K562 (cell line): ENCODE results near the gene HBEGF. TPM values are rescaled to one million over a fixed set of nuclear protein-coding genes. Genes with fewer than 3 reads are reported as not detected.

Experiments used
- ATAC-seq: fragments of 200-7000 bp; cut with Tn5 transposase; 3 replicates; pipeline ENCODE4 v1.9.1; 2020; ENCODE audit warnings: moderate library complexity
- BruUV-seq: library from RNA; stranded (reverse); fragments of 400-500 nt; replicated peaks from 2 replicates; lab custom pipeline; 2021; lab: Mats Ljungman, UMichigan
- CTCF ChIA-PET: fragments of 300-600 bp; formaldehyde crosslinking; extraction: SDS; loops from one replicate; lab custom pipeline; 2021; ENCODE audit warnings: low intra/inter-chr PET ratio; lab: Yijun Ruan, JAX
- POLR2A ChIA-PET: fragments of 300-600, 350-650 bp; sonication (Branson Sonifier 250); formaldehyde crosslinking; extraction: SDS; loops from one replicate; lab custom pipeline; 2021; ENCODE audit warnings: antibody characterized with exemption, inconsistent platforms; lab: Yijun Ruan, JAX
- DNase-seq, 4 experiments: peaks; one replicate each; pipeline versions ENCODE4 v3.0.0 to v3.0.0-alpha.2; 2011 to 2018; ENCODE audit warnings: low spot score in 3 of 4, mixed read lengths in 3 of 4; ENCODE audit errors: extremely low read depth in 1 of 4
- FAIRE-seq: peaks from 2 replicates; lab custom pipeline; 2011; peaks lifted over from hg19 to GRCh38; lab: Jason Lieb, UNC
- H2AFZ ChIP-seq: 2 replicates; pipeline ENCODE4 v1.6.0; 2011; ENCODE audit warnings: low read depth, low read length, control low read depth, inconsistent platforms
- H3K27ac ChIP-seq: fragments of 200-600 bp; 3 replicates; pipeline ENCODE4 v1.8.0; 2011; ENCODE audit warnings: low read depth, mild to moderate bottlenecking, control low read depth, inconsistent platforms, low read length, moderate library complexity, mixed read lengths; ENCODE audit errors: extremely low read depth
- H3K27me3 ChIP-seq, 2 experiments: fragments of 300-600 bp in 1 of 2; 2 replicates in 1 of 2; 3 replicates in 1 of 2; pipeline versions ENCODE4 v1.6.0 to v1.8.0; 2011; ENCODE audit warnings: inconsistent platforms in 2 of 2, low read length in 2 of 2, mild to moderate bottlenecking in 1 of 2, mixed read lengths in 1 of 2, moderate library complexity in 1 of 2; ENCODE audit not compliant: control insufficient read depth in 2 of 2, insufficient read depth in 2 of 2
- H3K36me3 ChIP-seq: fragments of 300-600 bp; 3 replicates; pipeline ENCODE4 v1.8.0; 2011; ENCODE audit warnings: mild to moderate bottlenecking, low read length, inconsistent platforms; ENCODE audit not compliant: control insufficient read depth, insufficient read depth
- H3K4me1 ChIP-seq, 2 experiments: fragments of 200-600 bp in 1 of 2; replicated peaks in 1 of 2; 2 replicates in 1 of 2; 3 replicates in 1 of 2; pipeline versions ENCODE4 v1.5.1 to v1.8.0; 2011; ENCODE audit warnings: inconsistent platforms in 2 of 2, low read length in 2 of 2, mild to moderate bottlenecking in 1 of 2, mixed read lengths in 1 of 2, moderate library complexity in 1 of 2; ENCODE audit not compliant: control insufficient read depth in 2 of 2, insufficient read depth in 2 of 2
- H3K4me2 ChIP-seq: 2 replicates; pipeline ENCODE4 v1.6.1; 2011; ENCODE audit warnings: low read length, control low read depth, inconsistent platforms, mixed read lengths; ENCODE audit not compliant: insufficient read depth
- H3K4me3 ChIP-seq: fragments of 200-600 bp; sonication (generic), shearing (Covaris generic); 2 replicates; pipeline ENCODE4 v1.5.1; 2016; ENCODE audit warnings: control low read depth, inconsistent platforms
- H3K79me2 ChIP-seq: fragments of 200-600 bp; 3 replicates; pipeline ENCODE4 v1.8.0; 2011; ENCODE audit warnings: low read length, inconsistent platforms; ENCODE audit not compliant: control insufficient read depth, insufficient read depth
- H3K9ac ChIP-seq, 2 experiments: 2 replicates each; pipeline versions ENCODE4 v1.6.0 to v1.6.1; 2011; ENCODE audit warnings: low read depth in 2 of 2, low read length in 2 of 2, control low read depth in 1 of 2, inconsistent platforms in 1 of 2, mild to moderate bottlenecking in 1 of 2, mixed read lengths in 1 of 2; ENCODE audit not compliant: insufficient read depth in 1 of 2
- H3K9me1 ChIP-seq: one replicate; pipeline ENCODE4 v1.6.0; 2011; ENCODE audit warnings: inconsistent platforms, mild to moderate bottlenecking, low read length, moderate library complexity; ENCODE audit not compliant: control insufficient read depth, insufficient read depth
- H3K9me3 ChIP-seq: replicated peaks from 2 replicates; pipeline ENCODE4 v1.5.1; 2011; ENCODE audit warnings: low read depth, low read length, inconsistent platforms; ENCODE audit not compliant: control insufficient read depth, insufficient read depth
- H4K20me1 ChIP-seq: replicated peaks from 2 replicates; pipeline ENCODE4 v1.6.1; 2011; ENCODE audit warnings: low read length, inconsistent platforms, mixed read lengths; ENCODE audit not compliant: control insufficient read depth, insufficient read depth
- BRCA1 ChIP-seq, 2 experiments: fragments of 450-650 bp in 1 of 2; sonication (generic) in 1 of 2; formaldehyde crosslinking in 1 of 2; IDR thresholded peaks; 2 replicates each; pipeline versions ENCODE4 v1.5.0 to v1.6.1; 2017 to 2020; ENCODE audit warnings: mild to moderate bottlenecking in 1 of 2, missing genetic modification reagents in 1 of 2
- KLF10 ChIP-seq: fragments of 250-450 bp; sonication (Bioruptor Pico); IDR thresholded peaks from 2 replicates; pipeline ENCODE4 v1.6.1; 2021; ENCODE audit warnings: matching md5 sums
- NELFE ChIP-seq: IDR thresholded peaks from 2 replicates; pipeline ENCODE4 v1.6.1; 2011; ENCODE audit warnings: mild to moderate bottlenecking; ENCODE audit not compliant: insufficient read depth, insufficient read length
- ZKSCAN8 ChIP-seq: fragments of 200-800 bp; sonication (Bioruptor generic); IDR thresholded peaks from 2 replicates; pipeline ENCODE4 v1.6.1; 2016; ENCODE audit warnings: missing genetic modification characterization, missing compliant biosample characterization
- WGBS: fragments of 100-300 bp; shearing (Covaris generic); methylation state at CpG from one replicate; pipeline ENCODE4 v1.1.6; 2016; ENCODE audit warnings: low coverage, mixed read lengths; ENCODE audit not compliant: insufficient coverage; ENCODE audit errors: missing lambda C conversion rate; 5-methylcytosine and 5-hydroxymethylcytosine counted together
- in situ Hi-C: fragments of 300-500 bp; cut with MboI; formaldehyde crosslinking; loops from 4 replicates; pipeline ENCODE4 v1.15.0; 2018; ENCODE audit warnings: inconsistent platforms, mixed read lengths
- intact Hi-C: fragments of 100-400 bp; cut with micrococcal nuclease; formaldehyde crosslinking; loops from 2 replicates; pipeline ENCODE4 v1.14.2; 2022
- polyA plus RNA-seq, 8 experiments: library from polyadenylated mRNA; depleted of rRNA in 4 of 8; stranded (reverse) in 5 of 8; unstranded in 3 of 8; fragments of >200 nt; fragmentation: Nextera tagmentation in 2 of 8; fragmentation: Illumina TruSeq in 1 of 8; extraction: Ambion mirVana in 2 of 8; extraction: Trizol in 1 of 8; gene quantifications; 2 replicates each; pipeline versions ENCODE4 v1.2.1 to v1.2.3, GENCODE V29; 2011 to 2014; ENCODE audit warnings: inconsistent platforms in 1 of 8, missing spikeins in 1 of 8
- total RNA-seq, 7 experiments: library from RNA; depleted of rRNA in 6 of 7; stranded (reverse); fragments of >200 nt in 6 of 7; fragmentation: Illumina TruSeq in 2 of 7; extraction: Trizol in 2 of 7; gene quantifications; 2 replicates each; pipeline versions ENCODE4 v1.2.1 to v1.2.3, GENCODE V29; 2011 to 2021; ENCODE audit warnings: low replicate concordance in 1 of 7
- TF ChIP-seq, protein P1 (sequence below): fragments of 250-450 bp; sonication (Bioruptor Pico); IDR thresholded peaks from 2 replicates; pipeline ENCODE4 v1.8.0; 2022; ENCODE audit warnings: inconsistent platforms

Gene HBEGF
- total and polyA plus RNA-seq, 9 of the 15 experiments (the other 6 are each of a cell fraction or from before 2014, with no cell fraction given) = 0.11 to 1.1 (median 0.60) TPM

DNA sequence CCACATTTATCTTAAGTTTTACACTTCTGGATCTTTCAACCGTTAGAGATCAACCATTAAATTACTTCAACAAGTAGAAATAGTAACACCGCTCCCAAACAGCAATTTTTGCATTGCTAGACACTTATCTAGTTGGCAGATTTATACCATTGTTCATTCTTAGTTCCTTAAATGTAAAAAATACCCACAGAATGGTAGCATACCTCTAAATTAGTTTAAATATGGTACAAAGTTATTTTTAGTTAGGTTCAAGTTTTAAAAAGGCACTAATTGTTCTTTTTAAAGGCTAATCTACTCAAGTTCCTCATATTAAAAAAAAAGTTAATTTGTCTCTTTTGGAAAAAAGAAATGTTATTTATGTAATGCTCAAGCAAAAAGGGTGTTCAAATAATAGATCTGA lies 51.6 kb downstream of the HBEGF start:
- ChIA-PET CTCF (no interaction called here), POLR2A (interaction anchor here (1.1 to 2.0 kb wide), 3 partner anchors 8 to 13 kb away, joined by 3 to 10 read pairs (median 5); no protein-coding TSS in a partner anchor)
- no peak for TF ChIP-seq KLF10
- no peak for TF ChIP-seq ZKSCAN8 (CRISPR knock-in tag)
- TF ChIP-seq, protein P1, sequence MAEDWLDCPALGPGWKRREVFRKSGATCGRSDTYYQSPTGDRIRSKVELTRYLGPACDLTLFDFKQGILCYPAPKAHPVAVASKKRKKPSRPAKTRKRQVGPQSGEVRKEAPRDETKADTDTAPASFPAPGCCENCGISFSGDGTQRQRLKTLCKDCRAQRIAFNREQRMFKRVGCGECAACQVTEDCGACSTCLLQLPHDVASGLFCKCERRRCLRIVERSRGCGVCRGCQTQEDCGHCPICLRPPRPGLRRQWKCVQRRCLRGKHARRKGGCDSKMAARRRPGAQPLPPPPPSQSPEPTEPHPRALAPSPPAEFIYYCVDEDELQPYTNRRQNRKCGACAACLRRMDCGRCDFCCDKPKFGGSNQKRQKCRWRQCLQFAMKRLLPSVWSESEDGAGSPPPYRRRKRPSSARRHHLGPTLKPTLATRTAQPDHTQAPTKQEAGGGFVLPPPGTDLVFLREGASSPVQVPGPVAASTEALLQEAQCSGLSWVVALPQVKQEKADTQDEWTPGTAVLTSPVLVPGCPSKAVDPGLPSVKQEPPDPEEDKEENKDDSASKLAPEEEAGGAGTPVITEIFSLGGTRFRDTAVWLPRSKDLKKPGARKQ (CRISPR knock-in tag) = no peak
- Histone ChIP-seq H3K9me1 (no peaks in the 10 kb centered on the region), H3K4me3 (no peak overlapping the region), H3K4me2 (no peak overlapping the region), H2AFZ (no peak overlapping the region), H3K79me2 (peaks cover 76% of the 10 kb centered on the region), H4K20me1 (0 out of 2 replicates have a peak, but pooled peaks cover 3% of the 10 kb centered on the region), H3K27ac (no peak overlapping the region), H3K36me3 (peaks cover 21% of the 10 kb centered on the region; the same call in 1 of the 3 replicates), H3K9me3 (no peaks in the 10 kb centered on the region), H3K9ac (no peak overlapping the region), H3K4me1 (peaks cover 0 to 9% of the 10 kb centered on the region in 2 experiments; a peak in 3 of 5 replicates), H3K27me3 (no peaks in the 10 kb centered on the region)
- DNase-seq (no peak), FAIRE-seq (no peak), ATAC-seq (no peak)
- BruUV-seq = no TSS peak
- intact Hi-C loops = no loop called here
- in situ Hi-C loops = no loop called here
- WGBS = 52% methylated on average over 2 of the region's 2 CpGs

DNA sequence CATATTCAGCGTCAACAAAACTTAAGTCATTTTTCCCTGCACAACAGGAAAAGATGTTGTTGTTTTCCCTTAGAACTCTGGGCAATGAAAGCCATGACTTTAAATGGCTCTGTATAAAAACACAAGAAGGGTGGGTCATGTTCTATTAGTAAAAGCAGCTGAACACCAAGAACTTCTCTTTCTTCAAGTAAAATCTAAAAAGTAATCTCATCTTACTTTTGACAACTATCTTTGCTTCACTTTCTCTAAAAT lies 52.6 kb downstream of the HBEGF start:
- intact Hi-C loops (no loop called here), in situ Hi-C loops (no loop called here)
- no peaks in the 10 kb centered on the region for H3K9me3 ChIP-seq
- ATAC-seq (no peak), FAIRE-seq (no peak), DNase-seq (no peak)
- peaks cover 0 to 9% of the 10 kb centered on the region in 2 experiments; a peak in 3 of 5 replicates for H3K4me1 ChIP-seq
- no peaks in the 10 kb centered on the region for H3K9me1 ChIP-seq
- 0 out of 2 replicates have a peak, but pooled peaks cover 3% of the 10 kb centered on the region for H4K20me1 ChIP-seq
- no peak overlapping the region for H3K9ac ChIP-seq
- no peak overlapping the region for H3K4me2 ChIP-seq
- TF ChIP-seq BRCA1 (IDR thresholded peaks at IDR 0.05) = no peak
- no peak for TF ChIP-seq BRCA1 (CRISPR knock-in tag; IDR thresholded peaks at IDR 0.05)
- no peak for TF ChIP-seq NELFE
- H3K79me2 ChIP-seq = peaks cover 83% of the 10 kb centered on the region
- no peak overlapping the region for H3K4me3 ChIP-seq
- no peaks in the 10 kb centered on the region for H3K27me3 ChIP-seq
- POLR2A ChIA-PET = interaction anchor here (0.6 to 1.1 kb wide), 2 partner anchors 11 to 398 kb away, joined by 3 read pairs; partner anchors contain the start of genes HARS1 and HARS2
- H3K36me3 ChIP-seq = peaks cover 16% of the 10 kb centered on the region; the same call in 1 of the 3 replicates
- BruUV-seq = no TSS peak
- no peak overlapping the region for H2AFZ ChIP-seq
- CTCF ChIA-PET = interaction anchor here (1.1 kb wide), 1 partner anchor 64 kb away, joined by 4 read pairs; no protein-coding TSS in a partner anchor
- 60% methylated on average over 1 of the region's 1 CpG for WGBS
- H3K27ac ChIP-seq = no peak overlapping the region
